GM19043 (cell line): Measurements from ENCODE around the gene NCKAP5L.

Experiments
- ATAC-seq: cut with Tn5 transposase; IDR thresholded peaks from one replicate; pipeline ENCODE4 v1.9.1; 2021; ENCODE audit warnings: low read depth; ENCODE audit not compliant: unreplicated experiment

The NCKAP5L gene

DNA sequence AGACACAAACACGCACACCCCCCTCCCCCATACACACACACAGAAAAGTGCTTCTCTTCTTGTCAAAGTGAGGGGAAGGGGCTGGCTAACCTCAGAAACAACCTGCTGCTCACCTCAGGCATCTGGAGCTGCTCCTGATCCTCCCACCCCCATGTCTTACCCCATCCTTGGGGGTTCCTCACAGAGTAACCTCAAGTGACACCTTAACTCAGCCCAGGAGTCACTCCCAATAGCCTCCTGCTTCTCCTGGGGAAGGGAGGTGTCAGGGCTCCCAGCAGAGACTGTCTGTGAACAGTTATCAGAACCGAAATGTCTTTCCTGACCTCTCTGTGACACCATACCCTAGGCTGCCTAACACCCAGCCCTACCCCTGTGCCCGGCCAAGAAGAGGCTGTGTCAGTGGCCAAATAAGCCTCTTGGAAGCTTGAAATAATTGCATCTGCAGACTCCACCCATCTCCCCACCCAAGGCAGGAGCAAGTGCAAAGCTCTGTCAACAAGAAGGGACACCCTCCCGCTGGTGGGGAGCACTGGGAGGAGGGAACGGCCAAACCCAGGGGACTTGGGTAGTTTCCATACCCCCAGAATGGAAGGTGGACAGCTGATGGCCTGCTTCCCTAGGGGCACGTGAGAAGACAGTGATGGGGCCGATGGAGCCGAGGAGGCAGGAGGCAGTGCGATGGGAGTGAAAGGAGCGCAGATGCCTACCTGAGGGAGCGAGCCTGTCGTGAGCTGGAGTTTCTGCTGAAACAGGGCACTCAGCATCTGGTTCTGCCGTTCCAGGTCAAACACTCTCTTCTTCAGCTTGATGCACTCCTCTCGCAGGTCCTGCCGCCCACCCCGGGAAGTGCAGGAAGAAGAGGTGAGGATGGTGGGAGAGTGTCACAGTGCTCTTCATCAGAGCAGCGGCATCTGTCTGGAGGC lies 26.8 kb downstream of the NCKAP5L start:
- ATAC-seq = no peak

DNA sequence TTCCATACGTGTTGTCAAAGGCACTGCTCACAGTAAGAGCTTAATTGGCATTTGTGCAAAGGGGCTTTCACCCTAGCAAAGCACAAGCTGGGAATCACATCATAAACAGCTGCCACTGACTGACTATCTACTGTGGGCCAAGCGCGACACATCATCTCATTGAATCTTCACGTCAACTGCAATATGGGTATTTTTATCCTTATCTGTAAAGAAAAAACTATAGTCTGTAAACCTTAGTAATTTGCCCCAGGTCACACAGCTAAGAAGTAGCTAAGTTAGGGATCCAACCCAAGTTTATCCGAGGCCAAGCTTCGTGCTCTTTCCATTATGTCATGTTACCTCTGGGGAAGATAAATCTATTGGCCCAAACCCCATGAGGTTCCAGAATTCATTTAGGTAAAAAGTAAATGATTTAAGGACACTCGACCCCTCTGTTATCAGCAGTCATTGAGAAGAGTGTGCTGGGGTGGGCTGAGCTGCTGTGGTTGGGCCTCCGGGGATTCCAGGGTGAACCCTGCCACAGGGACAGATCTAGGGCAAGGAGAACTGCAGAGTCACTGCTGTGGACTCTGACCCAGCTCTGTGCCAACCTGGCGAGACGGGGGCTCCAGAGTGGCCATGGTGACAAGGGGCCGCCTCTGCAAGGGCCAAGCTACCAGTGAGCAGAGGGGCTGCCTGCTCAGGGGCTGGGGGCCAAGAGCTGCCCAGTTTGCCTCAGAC lies 27.6 kb downstream of the NCKAP5L start:
- ATAC-seq = no peak

DNA sequence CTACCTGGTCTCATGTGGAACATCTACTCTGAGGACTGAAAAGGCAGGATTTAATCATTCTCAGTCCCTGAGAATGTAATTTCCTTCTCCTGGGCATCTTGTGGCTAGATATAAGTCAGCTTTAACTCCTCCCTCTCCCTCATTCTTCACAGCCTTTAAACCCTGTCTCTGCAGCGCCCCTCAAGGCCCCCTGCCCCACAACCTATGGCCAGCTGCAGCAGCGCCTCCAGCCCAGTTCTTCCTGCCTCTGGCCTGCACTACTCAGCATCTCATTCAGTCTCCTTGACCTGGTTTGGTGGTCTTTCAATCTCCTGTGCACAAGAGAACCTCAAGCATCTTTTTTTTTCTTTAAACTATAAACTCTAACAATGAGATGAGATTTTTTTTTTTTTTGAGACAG lies 29.3 kb downstream of the NCKAP5L start:
- ATAC-seq = no peak

DNA sequence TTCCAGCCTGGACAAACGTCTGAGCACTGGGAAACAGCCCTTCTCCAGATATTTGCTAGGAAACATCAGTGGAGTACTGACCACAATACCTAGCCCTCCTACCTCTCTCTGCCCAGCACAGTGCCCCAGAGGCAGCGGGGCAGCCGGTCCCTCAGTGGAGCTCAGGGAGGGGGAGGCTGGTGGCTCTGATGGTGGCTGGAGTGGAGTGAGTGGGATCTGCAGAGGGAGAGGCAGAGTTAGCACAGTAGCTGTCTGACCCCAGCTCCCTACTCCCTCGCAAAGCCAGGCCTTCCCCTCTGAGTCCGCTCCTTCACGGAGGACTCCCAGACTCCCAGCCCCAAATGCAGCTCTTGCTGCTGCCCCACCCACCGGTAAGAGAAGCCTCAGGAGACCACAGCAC lies 30.0 kb downstream of the NCKAP5L start:
- ATAC-seq = no peak

DNA sequence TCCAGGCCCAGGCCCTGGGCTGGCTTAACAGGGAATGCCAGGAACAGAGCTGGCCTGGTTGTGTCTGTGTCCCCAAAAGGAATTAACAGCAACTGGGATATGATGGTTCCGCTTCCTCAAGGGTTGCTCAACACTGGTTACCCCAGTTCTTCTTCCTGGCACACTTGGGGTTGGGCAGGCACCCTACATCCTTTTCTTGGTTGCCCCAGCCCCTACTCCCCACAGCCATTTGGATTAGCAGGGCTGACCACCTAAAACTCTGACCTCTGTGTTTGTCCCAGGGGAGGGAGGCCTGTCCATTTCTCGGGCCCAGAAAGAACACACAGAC lies 30.8 kb downstream of the NCKAP5L start:
- ATAC-seq = no peak

DNA sequence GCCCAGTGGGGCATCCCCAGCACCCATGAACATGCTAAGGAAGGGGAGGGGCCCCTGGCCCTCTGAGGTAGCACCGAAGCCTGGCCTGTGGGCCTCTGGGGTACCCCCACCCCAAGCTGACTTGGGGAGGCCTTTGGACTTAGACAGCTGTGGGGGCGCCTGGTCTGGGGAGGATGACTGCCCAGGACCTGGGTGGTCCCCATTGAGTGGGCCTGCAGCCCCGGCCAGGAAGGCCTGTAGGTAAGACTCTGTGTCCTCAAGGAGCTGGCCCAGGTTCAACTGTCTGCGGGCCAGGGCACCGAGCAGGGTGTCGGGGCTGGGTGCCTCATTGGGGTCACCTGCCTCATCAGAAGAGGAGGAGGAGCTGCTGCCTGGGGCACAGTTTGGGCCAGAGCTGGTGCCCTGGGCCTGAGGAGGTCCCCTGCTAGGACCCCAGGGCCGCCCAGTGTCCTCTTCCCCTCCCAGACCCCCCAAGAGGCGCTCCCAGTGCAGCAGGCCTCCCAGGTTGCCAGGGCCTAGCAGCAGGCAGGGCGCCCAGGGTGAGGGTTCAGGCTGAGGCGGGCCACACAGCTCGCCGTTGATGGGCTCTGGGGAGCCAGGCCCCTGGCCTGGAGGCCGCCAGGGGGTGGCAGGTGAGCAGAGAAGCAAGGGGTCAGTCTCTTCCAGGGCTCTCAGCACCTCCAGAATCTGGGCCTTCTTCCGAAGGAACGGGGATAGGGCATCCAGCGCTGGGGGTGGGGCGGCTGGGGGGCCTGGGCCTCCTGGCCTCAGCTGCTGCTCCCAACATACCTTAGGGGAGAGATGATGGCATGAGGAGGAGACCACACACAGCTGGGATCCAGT lies 31.4 kb downstream of the NCKAP5L start:
- no peak for ATAC-seq

DNA sequence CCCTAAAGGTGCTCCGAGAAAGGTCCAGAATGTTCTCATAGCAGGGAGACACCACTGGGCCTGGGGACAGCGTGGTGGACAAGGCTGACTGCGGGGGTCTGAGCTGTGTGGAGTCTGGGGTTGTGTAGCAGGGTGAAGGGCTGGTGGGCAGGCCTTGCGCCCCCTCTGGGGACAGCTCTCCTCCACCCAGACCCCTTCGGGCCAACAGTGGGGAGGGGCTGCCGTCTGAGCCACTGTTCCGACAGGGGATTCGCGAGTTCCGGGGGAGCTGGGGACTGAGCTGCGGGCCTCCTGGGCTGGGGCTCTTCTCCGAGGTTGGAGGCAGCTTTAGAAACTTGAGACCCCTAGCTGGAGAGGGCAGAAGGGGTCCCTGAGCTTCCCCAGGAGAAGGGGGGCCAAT lies 32.1 kb downstream of the NCKAP5L start:
- no peak for ATAC-seq

DNA sequence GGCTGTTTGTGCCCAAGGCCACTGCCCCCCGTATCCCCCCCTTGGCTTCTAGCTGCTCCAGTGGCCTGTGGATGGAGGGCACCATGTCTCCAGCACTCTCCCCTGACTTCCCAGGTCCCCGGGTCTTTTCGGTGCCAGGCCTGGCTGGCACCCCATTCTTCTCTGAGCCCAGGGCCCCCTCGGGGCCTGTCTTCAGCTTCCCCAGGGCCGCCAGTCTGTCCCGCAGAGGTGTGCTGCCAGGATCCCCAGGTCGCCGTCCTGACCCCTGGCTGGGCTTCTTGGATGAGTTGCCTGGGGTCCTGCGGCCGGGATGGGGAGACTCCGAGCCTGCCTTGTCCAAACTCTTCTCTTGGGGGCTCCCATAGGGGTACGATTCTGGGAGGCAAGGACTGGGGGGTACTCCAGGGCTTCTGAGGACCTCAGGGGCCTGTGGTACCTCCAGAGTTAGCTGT lies 32.5 kb downstream of the NCKAP5L start:
- no peak for ATAC-seq

DNA sequence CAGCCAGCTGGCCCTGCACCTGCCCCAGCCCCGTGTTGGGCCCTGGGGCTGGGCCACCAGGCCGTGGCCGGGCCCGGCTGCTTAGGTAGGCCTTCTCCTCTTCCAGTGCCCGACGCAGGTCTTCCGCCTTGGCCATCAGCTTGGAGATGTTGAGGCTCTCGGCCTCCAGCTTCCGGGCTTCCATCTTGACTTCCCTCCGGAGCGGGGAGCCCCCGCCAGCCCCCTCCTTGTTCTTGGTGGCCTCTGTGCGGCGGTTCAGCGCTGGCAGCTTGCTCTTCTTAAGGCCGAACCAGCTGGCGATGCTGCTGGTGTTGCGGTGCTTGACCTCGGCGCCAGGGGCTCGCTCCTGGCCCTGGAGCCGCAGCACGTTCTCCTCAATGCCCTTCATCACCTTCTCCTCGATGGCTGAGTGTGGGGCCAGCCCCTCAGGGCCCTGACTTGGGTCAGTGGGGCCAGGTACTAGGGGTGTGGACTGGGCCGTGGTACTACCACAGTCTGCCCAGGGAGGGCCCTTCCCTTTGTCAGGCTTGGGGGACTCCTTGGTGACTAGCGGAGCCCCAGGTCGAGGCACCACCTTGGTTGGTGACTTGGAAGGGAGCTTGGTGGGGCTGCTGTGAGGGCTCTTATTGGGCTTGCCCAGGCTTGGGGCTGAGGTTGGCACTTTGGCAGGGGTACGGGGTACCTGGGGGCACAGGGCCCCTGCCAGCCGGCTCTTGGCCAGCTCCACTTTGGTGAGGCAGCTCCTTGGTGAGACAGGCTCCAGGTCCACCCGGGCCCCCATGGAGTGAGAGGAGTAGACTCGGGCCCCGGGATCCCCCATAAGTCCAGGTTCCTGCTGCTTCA lies 33.2 kb downstream of the NCKAP5L start:
- no peak for ATAC-seq

DNA sequence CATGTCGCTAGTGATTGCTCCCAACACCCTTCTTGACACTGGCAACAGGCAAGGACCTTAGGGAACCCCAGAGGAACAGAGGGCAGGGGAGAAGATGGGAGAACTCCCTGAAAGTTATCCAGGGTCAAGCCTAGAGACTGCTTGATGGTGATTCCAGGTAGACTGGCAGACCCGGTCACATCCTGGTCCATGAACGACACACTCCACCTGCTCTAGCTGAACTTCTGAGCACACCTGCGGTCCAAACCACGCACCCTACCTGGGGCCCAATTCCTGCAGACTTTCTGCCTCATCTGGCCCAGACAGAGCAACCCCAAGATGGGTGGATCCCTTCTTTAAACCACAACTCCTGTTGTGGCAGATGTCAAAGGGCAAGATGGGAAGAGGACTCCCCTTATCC lies 34.2 kb downstream of the NCKAP5L start:
- no peak for ATAC-seq

DNA sequence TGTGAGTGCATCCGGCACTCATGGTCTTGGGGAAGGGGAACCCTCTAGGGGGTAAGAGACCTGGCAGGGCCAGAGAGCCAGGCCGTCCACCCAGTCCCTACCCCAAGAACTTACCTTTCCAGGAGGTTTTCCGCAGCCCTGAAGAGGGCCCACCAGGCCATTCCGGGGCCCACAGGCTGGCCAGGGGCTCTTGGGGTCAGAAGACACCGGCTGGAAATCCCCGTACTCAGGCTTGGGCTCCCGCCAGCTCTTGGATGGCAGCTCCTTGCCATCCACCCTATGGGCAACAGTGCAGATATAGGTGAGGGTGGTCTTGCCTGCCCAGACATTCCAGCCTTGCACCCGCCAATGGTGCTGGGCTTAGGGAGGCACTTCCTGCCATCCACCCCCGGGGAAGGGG lies 34.6 kb downstream of the NCKAP5L start:
- ATAC-seq = no peak

DNA sequence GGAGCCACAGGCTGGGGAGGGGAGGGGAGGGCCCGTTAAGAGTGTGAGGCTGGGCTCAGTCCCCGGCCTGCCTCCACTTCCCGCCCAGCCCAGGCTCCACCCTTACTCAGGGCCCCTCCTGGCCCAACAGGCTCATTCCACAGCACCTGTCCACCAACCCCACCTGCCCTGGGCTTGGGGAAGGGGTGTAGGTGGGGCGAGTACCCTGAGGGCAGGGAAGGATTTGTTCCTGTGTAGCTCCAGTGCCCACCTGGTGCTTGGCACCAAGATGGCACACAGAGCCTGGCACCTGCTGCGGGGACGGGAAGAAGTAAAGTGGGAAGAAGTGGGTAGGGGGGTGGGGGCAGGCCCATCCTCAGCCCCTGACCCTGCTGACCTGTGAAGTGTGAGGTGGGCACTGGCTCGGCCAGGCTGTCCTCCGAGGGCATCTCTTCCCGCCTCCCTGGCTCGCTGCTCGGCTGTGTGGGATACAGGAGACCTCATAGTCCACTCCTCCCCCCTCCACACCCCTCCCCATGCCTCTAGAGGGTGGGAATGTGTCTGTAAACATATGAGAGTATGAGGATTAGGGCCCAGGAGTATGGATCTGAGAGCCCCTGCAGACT lies 35.1 kb downstream of the NCKAP5L start:
- ATAC-seq = no peak

DNA sequence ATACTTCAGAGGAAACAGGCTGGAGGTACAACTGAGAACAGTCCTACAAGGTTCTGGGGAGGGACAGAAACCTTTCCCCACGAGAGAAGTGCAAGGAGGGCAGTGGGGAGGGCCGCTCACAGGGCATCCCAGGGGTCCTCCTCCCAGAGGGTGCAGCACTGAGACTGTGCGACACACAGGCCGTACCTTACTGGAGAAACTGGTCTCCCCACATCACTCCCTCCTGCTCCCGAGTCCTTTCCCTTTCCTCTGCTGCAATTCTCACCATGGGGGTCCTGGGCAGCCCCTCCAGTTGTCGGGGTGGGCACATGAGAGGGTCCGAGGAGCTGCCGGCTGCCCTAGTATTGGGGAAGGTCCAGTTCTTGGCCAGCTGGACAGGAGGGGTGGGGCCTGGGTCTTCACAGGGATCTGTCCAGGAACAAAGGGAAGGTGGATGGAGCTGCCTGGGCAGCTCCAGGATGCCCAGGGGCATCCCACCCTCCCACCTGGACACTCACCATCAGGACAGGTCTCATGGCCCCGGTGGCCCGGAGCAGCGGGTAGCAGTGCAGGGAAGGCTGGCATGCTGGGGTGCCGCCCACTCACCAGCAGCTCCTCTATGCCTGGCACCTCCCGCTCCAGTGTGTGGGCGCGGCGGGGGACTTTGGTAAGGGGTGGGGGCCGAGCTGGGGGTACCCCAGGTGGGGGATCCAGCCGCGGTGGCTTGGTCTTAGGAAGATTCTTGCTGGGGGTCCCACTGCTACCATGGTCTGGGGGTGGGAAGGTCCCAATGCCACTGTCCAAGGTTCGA lies 35.8 kb downstream of the NCKAP5L start:
- ATAC-seq = no peak

DNA sequence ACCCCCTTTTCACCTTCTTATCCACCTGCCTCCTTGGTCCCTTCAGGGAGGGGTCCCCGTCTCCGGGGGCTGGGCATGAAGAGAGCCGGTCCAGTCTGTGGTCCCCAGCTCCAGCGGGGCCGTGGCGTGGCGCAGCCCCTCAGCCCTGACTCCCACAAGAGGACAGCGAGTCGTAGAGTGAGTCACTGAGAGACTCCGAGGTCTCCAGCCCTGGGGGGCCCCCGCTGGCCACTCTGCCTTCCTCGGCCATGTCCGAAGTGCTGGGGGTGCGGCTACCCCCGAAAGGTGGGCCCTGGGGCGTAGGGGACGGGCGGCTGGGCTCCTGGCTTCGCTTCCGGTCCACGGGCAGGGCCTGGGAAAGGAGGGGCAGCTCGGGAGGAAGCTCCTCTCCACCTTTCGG lies 36.5 kb downstream of the NCKAP5L start:
- no peak for ATAC-seq

DNA sequence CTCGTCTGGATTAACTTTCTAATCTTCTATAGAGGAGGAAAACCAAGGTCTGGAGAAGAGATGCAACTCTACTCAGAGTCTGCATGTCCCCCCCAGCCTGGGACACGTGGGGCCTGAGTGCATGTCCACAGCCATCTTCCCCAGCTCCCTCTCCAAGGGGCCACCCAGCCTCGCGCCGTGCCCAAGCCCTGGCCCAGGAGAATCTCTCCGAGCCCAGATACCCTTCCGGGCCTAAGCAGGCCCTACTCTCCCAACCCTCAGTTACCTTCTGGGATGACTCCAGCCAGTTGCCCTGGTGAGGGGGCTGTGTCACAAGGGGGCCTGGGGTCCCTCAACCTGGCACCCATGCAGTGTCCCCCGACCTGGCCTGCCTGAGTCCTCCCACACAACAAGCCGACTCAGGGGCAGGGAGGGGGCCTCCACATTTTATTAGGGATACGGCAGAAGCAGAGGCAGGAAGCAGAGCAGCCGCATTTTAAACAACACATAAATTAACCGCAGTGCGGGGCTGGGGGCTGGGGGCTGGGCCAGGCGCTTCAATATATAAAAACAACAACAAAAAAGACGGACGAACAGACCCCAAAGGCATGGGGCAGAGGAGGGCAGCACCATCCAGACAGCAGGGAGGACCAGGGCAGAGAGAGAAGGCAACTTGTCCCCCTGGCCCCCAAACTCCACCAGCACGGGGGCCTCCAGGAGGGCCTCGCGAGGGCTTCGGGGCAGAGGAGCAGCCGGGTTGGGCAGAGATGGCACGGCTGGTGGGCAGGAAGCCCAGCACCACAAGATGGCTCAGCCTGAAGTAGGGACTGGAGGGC lies 37.3 kb downstream of the NCKAP5L start:
- no peak for ATAC-seq

DNA sequence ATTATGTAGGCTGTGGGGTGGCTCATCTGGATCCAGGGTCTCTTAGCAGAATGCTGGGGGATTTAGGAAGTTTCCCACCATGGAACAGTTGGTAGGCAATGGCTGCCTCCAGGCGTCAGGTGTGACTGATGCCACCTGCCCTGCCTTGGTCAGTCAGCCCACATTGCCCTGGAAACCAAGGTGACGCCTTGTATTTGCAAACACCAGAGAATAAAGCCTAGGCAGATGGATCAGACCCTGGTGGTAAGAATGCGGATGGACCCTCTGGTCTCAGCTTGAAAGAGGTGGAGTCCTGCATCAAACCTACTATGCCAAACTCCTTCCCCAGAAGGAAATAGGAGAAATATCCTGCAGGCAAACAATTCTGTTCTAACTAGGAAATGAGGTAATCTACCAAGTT lies 38.2 kb downstream of the NCKAP5L start:
- no peak for ATAC-seq

DNA sequence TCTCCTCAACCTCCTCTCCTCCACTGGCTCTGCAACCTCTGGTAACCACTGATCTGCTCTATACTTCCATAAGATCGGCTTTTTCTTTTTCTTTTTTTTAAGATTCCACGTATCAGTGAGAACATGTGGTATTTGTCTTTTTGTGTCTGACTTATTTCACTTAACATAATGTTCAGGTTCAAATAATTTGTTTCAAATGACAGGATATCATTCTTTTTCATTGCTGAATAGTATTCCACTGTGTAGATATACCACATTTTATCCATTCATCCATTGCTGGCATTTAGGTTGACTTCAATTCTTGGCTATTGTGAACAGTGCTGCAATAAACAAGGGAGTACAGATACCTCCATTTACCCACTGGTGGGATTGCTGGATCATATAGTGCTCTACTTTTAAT lies 40.5 kb downstream of the NCKAP5L start:
- ATAC-seq = no peak

DNA sequence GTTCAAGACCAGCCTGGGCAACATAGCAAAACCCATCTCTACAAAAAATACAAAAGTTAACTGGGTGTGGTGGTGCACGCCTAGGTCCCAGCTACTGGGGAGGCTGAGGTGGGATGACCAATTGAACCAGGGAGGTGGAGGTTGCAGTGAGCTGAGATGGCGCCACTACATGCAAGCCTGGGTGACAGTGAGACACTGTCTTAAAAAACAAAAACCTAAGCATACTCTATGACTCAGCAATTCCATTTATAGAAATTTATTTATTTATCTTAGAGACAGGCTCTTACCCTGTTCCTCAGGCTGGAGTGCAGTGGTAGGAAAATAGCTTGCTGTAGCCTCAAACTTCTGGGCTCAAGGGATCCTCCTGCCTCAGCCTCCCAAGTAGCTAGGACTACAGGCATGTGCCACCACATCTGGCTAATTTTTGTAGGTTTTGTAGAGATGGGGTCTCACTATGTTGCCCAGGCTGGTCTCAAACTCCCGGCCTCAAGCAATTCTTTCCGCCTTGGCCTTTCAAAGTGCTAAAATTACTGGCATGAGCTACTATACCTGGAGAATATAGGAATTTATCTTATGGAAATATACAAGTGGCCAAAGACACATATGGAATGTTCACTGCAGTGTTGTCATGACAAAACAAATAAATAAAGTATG lies 43.3 kb downstream of the NCKAP5L start:
- no peak for ATAC-seq
